Stimulated activated CD8-positive, alpha-beta memory T cell treated with anti-CD3 and anti-CD28 coated beads, Interleukin-7, amount 100 ng/mL, for 4 hours (primary cell): ENCODE results near the gene CCDC121.
A peak's percentile ranks its signal among the peaks of the same experiment; 100 is the strongest.

Experiments
- DNase-seq, 2 donors: peaks; one replicate each; pipeline ENCODE4 v3.0.0-alpha.2; 2020; ENCODE audit warnings: low read depth in 2 of 2

Gene CCDC121, protein sequence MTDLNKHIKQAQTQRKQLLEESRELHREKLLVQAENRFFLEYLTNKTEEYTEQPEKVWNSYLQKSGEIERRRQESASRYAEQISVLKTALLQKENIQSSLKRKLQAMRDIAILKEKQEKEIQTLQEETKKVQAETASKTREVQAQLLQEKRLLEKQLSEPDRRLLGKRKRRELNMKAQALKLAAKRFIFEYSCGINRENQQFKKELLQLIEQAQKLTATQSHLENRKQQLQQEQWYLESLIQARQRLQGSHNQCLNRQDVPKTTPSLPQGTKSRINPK

DNA sequence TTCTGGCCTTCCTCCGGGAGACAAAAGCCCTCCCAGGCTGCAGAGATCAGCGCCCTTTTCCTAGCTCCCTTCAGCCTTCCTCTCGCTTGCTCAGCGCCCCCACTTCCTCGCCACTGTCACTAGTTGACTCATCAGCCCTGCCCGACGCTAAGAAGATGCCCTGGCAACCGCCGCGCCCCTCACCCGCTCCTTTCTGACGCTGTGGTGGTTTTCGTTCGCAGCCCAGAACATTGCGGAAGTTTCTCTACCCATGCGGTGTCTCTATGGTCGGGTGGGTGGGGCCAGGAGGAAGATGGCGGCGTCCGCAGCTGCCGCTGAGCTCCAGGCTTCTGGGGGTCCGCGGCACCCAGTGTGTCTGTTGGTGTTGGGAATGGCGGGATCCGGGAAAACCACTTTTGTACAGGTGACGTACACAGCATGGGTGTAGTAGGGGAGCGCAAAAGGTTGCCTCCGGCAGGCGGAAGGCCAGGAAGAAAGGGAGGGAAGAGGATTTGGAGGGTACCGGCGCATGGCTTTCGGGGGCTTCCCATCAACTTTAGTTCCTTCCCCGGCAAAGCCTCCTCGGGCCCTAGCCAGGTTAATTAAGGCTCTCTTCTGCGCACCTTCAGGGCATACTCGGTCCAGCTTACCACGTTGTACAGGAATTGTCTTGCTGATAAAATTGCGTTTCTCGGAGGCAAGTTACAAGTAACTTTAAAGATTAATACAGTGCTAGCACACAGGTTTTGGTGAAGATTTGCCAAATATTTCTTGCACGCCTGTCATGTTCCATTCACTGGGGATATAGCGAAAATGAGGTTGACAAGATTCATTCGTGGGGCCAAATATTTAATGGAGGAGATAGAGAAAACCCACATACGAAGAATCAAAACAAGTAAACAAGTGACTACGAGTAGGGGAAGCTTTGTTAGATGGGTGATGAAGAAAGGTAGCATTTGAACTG lies at the start of gene CCDC121, which contains the start of gene GPN1:
CCDC121 (minus strand) TSS at position 246 of the 943 bp plus-strand sequence. CDS start 1,213 bp downstream, outside the sequence.
GPN1 (plus strand) TSS at position 284 of the 943 bp plus-strand sequence; CDS start at position 293, 9 bp downstream.
- peak; percentile 95 for DNase-seq

GRCh38 chr2:27672723-27673486 lies 44.1 kb upstream of the CCDC121 start:
- DNase-seq, result no peak

DNA sequence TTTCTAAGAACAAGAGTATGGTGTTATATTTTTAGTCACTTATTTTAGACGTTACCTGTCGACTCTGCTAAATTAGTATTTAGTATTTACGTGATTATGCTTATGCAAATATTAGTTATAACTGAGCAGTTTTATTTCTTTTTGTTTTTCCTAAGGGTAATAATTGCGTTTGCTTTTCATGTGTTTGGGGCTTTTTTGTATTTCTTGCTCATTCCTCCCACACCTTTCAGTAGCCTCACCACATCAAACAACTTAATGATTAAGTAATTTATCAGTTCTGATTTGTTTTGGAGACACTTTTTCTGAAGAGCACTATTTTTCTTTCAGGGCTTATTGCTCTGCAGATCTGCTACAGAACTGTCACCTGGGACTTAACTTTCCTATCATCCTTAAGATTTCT lies 42.4 kb upstream of the CCDC121 start:
- DNase-seq, result no peak

GRCh38 chr2:27667446-27667845 lies 38.6 kb upstream of the CCDC121 start:
- no peak for DNase-seq

- no peak for DNase-seq
These were observed 36.0 kb upstream of the CCDC121 start for GRCh38 chr2:27664622-27665363.

DNA sequence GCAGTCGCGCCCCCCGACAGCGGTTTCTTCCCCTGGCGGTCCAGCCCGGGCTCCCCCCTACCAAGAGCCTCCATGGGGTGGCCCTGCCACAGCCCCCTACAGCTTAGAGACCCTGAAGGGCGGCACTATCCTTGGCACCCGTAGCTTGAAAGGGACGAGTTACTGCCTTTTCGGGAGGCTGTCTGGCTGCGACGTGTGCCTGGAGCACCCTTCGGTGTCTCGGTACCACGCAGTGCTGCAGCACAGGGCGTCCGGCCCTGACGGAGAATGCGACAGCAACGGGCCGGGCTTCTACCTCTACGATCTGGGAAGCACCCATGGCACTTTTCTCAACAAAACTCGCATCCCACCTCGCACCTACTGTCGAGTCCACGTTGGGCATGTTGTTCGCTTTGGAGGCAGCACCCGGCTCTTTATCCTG lies 35.4 kb upstream of the CCDC121 start:
- no peak for DNase-seq

DNA sequence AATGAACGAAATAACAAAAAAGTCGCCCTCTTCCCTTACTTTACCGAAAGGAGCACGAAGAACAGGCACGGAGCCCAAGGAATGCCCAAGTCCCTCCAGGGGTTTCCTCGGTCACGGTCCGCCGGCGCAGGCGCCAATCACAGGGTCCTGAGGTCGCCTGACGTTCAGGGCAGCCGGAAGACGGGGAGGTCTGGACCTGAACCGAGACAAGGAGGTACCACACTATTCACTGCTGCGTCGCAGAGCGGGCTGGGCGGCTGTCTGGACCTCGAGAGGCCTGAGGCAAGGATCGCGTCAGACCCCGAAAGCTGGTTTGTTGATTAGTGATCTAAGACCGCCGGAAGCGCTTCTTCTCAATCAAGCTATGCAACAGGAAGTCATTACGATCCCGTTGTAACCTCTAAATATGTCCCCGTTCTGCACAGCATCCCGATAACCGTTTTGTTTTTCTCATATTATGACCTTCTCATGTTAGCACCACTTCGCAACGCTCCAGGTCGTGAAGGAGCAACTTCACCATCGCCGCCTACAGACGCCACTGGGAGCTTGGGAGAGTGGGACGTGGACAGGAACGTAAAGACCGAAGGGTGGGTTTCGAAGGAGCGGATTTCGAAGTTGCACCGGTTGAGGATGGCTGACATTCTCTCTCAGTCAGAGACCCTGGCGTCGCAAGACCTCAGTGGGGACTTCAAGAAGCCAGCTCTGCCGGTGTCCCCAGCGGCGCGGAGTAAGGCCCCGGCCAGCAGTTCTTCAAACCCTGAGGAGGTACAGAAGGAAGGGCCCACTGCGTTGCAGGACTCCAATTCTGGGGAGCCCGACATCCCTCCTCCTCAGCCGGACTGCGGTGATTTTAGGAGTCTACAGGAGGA lies 34.7 kb upstream of the CCDC121 start, which contains the start of the genes SLC4A1AP and SUPT7L:
SLC4A1AP (plus strand) TSS at position 605 of the 869 bp plus-strand sequence; CDS start at position 631, 26 bp downstream.
SUPT7L (minus strand) TSS at position 330 of the 869 bp plus-strand sequence. CDS start 1,422 bp downstream, outside the sequence.
- DNase-seq, result peak; percentile 54 to 61

DNA sequence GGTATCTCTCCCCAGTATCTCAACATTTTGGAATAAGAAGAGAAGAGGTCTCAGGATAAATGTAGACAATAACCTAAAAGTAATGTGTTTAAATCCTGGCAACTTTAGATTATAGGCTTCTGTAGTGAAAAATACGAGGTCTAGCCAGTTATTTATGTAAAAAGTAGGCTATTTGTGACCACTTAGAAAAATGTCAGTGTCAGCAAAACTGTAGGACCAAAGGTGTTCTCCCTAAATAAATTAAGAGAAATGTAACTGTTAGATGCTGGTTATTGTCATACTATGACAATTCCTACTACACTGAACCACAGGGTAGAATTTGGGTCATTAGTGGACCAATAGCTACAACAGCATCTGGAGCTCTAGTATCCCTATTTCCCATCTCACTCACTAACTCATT lies 32.6 kb upstream of the CCDC121 start:
- DNase-seq, result no peak

DNA sequence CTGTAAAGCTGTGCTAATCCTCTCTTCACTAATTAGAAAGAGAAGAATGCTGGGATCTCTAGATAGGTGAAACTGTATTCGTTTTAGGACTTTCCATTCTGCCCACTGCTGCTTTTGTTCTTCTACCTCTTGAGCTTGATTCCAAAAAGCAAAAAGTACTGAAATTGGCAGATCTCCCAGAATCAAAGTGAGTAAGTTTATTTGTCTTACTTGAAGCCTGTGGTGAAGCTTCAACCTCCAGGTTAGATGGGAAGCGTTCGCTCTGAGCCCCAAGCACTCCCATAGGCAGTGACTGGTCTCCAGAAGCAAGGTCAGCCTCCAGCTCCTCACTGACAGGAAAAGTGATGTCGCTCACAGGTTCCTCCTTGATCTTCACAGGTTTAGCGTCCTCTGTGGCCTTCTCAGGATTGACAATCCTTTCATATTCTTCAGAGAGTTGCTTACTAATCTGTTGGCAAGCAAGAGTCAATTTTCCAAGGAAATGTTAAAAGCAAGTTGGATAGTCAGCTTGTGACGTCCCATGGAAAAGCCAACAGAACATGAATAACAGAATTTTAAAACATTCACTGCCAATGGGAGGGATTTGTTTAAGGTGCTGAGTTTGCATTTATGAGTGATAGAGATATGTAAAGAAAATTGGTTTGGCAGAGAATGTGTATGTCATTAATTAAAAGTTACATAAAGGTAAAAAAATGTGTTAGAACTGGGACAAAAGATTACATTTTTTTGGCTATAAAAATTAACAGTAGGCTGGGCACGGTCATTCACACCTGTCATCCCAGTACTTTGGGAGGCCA lies 26.5 kb upstream of the CCDC121 start:
- DNase-seq, result no peak

- DNase-seq, result no peak
These were observed 24.6 kb upstream of the CCDC121 start for GRCh38 chr2:27653397-27653796.

DNA sequence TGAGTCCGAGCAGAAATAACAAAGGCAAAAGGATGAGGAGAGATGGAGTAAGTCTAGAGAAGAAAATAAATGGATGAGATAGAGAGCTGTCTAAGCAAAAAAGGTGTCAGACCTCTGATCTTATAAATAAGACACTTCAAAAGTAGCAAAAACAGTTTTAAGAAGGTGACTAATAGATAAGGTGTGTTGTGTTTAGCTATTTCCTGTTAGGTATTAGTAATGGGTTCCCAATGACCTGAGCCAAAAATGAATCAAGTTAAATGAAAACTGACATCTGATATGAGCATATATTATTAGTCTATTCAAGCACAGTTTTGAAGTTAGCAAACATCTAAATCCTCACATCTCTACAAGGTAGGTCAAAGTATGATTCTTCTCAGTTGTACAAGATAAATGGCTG lies 24.0 kb upstream of the CCDC121 start:
- no peak for DNase-seq

DNA sequence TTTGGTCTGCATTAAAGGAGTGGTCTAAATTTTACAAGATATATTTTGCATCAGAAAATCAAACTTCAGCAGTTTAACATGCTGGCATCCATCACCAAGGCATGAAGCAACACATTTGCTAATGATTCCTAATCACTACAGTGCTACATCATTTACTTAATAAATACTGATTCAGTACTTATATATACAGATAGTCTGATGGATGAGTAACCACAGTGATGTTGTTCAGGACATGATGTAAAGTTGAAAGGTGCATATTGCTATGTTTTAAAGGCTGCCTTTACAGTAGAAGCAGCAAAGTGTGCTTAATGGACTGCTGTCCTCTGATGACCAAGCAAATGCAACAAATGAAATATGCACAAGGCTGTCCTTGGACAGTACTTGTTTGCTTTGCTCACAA lies 23.5 kb upstream of the CCDC121 start:
- no peak for DNase-seq

GRCh38 chr2:27651056-27651455 lies 22.2 kb upstream of the CCDC121 start:
- no peak for DNase-seq

GRCh38 chr2:27647737-27648136 lies 18.9 kb upstream of the CCDC121 start:
- DNase-seq, result no peak

DNA sequence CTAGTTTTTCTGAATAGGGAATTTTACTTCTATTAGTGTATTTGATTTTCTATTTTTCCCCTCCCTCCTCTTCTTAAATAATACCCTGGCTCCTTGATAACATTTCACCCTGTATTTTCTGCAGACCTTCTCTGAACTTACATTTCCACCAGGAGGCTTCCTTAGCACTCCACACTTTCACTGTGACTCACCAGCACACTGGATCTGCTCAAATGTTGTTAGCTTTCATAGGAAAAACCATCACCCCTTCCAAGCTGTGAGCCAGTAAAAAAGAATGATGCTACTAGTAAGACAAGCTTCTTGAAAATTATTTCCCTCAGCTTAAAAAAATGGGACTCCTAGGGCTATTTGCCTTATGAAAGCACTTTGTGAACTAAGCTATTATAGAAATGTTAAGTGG lies 18.5 kb upstream of the CCDC121 start:
- no peak for DNase-seq

- no peak for DNase-seq
These were observed 16.4 kb upstream of the CCDC121 start for GRCh38 chr2:27645197-27645596.

GRCh38 chr2:27640722-27641245 lies 12.0 kb upstream of the CCDC121 start:
- no peak for DNase-seq

DNA sequence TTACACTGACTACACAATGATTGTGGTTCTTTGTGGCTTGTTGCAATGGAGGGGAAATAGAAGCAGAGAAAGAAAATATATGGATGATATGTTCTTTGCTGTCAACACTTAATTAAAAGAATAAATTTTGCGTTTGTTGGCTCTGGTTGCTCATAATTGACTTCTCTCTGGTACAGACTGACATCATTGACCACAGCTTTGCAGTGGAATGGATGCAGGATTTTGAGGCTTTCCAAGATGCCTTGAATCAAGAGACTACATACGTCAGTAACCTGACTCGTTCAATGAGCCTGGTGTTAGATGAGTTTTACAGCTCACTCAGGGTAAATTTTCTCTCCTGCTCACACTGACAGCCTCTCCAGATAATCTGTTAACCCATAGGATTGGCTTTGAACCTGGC lies 9.9 kb upstream of the CCDC121 start:
- DNase-seq, result no peak
